Measurements from ENCODE around the gene PSMC5. TPM values are rescaled to one million over a fixed set of nuclear protein-coding genes. Genes with fewer than 3 reads are reported as not detected.
A peak's percentile ranks its signal among the peaks of the same experiment; 100 is the strongest.

Gene PSMC5
- total and polyA plus RNA-seq, 5 donors: 141 to 175 (median 147) TPM

GRCh38 chr17:63832014-63832413 is 4.8 kb downstream of the PSMC5 start:
- Histone ChIP-seq H3K27ac (ENCODE audit: low read length) (no peak overlapping the region), H3K4me1 (ENCODE audit: control insufficient read depth, insufficient read depth, low read length) (no peaks in the 10 kb centered on the region), H3K27me3 (ENCODE audit: control insufficient read depth, insufficient read depth) (no peaks in the 10 kb centered on the region), H3K4me3 (ENCODE audit: low read length) (no peak overlapping the region), H3K9me3 (ENCODE audit: control insufficient read depth, low read length) (no peaks in the 10 kb centered on the region)
- intact Hi-C loops (cut with DNase I): no loop called here
- DNase-seq (peak in 1 of 3 donors; percentile 40), ATAC-seq (no peak)
- 77% methylated on average over 5 of the region's 5 CpGs for WGBS

DNA sequence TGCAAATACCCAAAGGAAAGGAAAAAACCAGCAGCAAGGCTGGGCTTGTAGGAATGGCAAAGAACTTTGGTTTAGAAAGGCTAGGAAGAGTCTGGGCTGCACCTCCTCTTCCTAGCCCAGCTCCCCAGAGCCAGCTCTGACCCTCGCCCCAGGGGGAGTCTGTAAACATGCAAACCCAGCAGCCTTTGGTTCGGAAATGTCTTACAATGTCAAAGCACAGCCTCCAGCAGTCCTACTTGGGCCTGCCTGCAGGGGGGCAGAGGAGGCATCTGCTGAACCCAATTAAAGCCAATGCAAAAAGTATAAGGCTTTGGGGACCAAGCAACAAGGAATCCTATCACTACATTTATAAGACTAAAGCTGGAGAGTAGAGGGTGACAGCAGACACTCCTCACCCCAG is 5.2 kb downstream of the PSMC5 start:
- no peak for ATAC-seq
- Histone ChIP-seq H3K27ac (ENCODE audit: low read length) (no peak overlapping the region), H3K4me1 (ENCODE audit: control insufficient read depth, insufficient read depth, low read length) (peaks cover 2% of the 10 kb centered on the region), H3K4me3 (ENCODE audit: low read length) (no peak overlapping the region), H3K27me3 (ENCODE audit: control insufficient read depth, insufficient read depth) (no peaks in the 10 kb centered on the region), H3K9me3 (ENCODE audit: control insufficient read depth, low read length) (no peaks in the 10 kb centered on the region)
- intact Hi-C loops (cut with DNase I): no loop called here
- WGBS: 77% methylated on average over 2 of the region's 2 CpGs
- DNase-seq: peak in 1 of 3 donors; percentile 30

DNA sequence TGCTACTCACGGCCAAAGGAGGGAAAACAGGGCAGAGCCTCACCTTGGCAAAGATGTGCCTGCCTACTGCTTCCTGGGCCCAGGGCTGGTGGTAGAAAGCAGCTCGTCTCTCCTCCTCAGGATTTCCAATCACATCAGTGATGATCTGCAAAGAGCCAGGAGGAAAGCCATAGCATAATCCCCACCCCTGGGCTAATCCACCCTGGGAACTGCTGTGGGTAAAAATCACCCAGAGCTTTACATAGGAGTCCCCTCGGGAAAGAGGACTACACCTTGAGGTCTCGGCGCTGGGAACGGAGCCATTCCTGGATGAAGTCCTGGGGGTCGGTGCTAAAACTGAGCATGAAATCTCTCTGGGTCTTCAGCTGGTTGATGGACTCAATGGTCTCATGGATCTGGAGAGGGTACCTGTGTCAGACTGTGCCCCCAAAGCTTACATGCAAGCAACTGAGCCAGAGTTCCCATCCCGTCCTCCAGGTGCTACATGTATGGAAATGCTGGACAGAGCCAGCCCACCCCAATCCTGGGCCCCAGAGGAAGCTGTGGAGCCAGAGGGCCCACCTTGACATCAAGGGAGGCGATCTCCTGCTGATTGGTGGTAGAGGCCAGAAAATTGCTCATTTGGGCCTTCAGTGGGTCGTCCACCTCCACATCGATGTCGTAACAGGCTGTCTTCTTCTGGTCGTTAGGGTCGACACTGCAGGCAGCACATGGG is 6.0 kb downstream of the PSMC5 start:
- 85% methylated on average over 14 of the region's 14 CpGs for WGBS
- ATAC-seq: no peak
- Histone ChIP-seq H3K27ac (ENCODE audit: low read length) (no peak overlapping the region), H3K9me3 (ENCODE audit: control insufficient read depth, low read length) (no peaks in the 10 kb centered on the region), H3K27me3 (ENCODE audit: control insufficient read depth, insufficient read depth) (no peaks in the 10 kb centered on the region), H3K4me3 (ENCODE audit: low read length) (no peak overlapping the region), H3K4me1 (ENCODE audit: control insufficient read depth, insufficient read depth, low read length) (peaks cover 9% of the 10 kb centered on the region)
- peak in 1 of 3 donors; percentile 43 for DNase-seq
- intact Hi-C loops (cut with DNase I): no loop called here

GRCh38 chr17:63833741-63834373 is 6.6 kb downstream of the PSMC5 start:
- Histone ChIP-seq H3K27me3 (ENCODE audit: control insufficient read depth, insufficient read depth) (no peaks in the 10 kb centered on the region), H3K9me3 (ENCODE audit: control insufficient read depth, low read length) (no peaks in the 10 kb centered on the region), H3K4me1 (ENCODE audit: control insufficient read depth, insufficient read depth, low read length) (peaks cover 10% of the 10 kb centered on the region), H3K4me3 (ENCODE audit: low read length) (no peak overlapping the region), H3K27ac (ENCODE audit: low read length) (no peak overlapping the region)
- ATAC-seq (no peak), DNase-seq (peak in 1 of 3 donors; percentile 34)
- intact Hi-C loops (cut with DNase I): no loop called here
- WGBS: 90% methylated on average over 15 of the region's 15 CpGs

DNA sequence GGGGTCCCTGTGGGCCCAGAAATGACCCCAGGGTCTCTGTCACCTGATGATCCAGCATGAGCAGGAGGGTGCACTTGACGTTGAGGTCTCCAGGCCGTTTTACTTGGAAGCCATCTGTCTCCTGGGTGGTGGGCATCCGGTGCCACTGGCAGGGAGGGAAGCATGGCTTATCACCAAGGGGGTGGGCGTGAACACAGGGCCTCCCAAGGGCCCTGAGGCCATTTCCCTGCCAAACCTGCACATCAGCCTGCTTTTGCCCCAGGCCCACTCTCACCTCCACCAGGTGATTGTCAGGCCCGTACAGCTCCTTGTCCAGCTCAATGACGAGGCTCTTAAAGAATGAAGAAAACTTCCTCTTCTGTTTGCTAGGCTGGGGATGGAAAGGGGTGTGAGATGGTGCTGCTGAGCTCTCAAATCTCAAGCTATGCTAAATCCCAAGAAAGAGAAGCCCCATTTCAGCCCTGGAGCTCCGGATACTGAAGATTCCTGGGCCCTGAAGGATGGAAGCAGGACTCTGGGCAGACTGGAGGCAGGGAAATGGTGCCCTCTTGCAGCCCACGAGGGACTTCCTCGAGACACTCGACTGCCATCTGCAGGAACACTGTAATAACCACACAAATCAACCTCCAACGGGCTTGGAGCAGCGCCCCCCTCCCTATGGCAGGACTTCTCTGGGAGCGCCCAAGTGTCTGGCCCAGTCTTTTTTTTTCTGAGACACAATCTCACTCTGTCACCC is 7.4 kb downstream of the PSMC5 start:
- Histone ChIP-seq H3K4me3 (ENCODE audit: low read length) (no peak overlapping the region), H3K27me3 (ENCODE audit: control insufficient read depth, insufficient read depth) (no peaks in the 10 kb centered on the region), H3K27ac (ENCODE audit: low read length) (peak overlapping the region; percentile 13), H3K4me1 (ENCODE audit: control insufficient read depth, insufficient read depth, low read length) (peaks cover 14% of the 10 kb centered on the region), H3K9me3 (ENCODE audit: control insufficient read depth, low read length) (no peaks in the 10 kb centered on the region)
- intact Hi-C loops (cut with DNase I): no loop called here
- DNase-seq (peak in 2 of 3 donors; percentile 73 to 74), ATAC-seq (peak; percentile 5 to 13)
- WGBS: 36% methylated on average over 13 of the region's 13 CpGs

DNA sequence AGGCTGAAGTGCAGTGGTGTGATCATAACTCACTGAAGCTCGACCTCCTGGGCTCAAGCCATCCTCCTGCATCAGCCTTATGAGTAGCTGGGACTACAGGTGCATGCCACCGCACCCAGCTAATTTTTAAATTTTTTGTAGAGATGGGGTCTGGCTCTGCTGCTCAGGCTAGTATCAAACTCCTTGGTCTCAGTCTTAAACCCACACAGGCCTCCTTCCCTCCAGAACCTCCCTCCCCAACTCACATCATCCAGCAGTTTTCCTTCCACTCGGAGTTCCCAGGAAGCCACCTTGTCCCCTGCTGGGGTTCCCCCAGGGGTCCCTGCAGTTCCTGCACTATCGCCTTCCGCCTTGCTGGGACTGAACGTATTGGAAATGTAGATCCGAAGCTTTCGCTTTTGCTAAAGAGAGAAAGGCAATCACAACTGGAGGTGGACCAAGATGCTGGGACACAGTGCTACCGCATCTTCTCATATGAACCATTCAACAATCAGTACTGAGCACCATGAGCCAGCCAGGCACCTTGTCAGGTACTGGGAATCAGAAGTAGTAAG is 8.0 kb downstream of the PSMC5 start:
- H3K27me3 ChIP-seq (ENCODE audit: control insufficient read depth, insufficient read depth): no peaks in the 10 kb centered on the region
- H3K9me3 ChIP-seq (ENCODE audit: control insufficient read depth, low read length): no peaks in the 10 kb centered on the region
- WGBS: 86% methylated on average over 9 of the region's 9 CpGs
- no peak for ATAC-seq
- H3K27ac ChIP-seq (ENCODE audit: low read length): peak overlapping the region; percentile 13
- intact Hi-C loops (cut with DNase I): no loop called here
- peaks cover 14% of the 10 kb centered on the region for H3K4me1 ChIP-seq (ENCODE audit: control insufficient read depth, insufficient read depth, low read length)
- DNase-seq: peak in 1 of 3 donors; percentile 22
- H3K4me3 ChIP-seq (ENCODE audit: low read length): no peak overlapping the region

DNA sequence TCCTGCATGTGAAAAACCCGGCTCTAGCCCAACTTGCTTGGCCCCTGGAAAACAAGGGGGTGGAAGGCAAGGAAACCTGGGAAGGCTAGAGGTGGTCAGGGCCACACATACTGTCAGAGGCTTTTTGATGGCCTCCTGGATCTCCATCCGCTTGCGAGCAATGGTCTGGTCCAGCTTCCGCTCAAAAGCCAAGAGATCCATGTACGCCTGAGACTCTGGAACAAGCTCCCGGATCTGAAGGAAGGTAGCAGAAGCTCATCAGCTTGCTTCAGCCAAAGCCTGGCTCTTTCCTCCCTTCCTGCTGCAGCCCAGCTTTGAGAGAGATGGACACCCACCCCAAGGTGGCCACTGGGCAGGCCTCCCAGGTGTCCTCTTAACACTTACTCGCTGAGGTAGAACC is 9.6 kb downstream of the PSMC5 start:
- Histone ChIP-seq H3K9me3 (ENCODE audit: control insufficient read depth, low read length) (no peaks in the 10 kb centered on the region), H3K27me3 (ENCODE audit: control insufficient read depth, insufficient read depth) (no peaks in the 10 kb centered on the region), H3K4me1 (ENCODE audit: control insufficient read depth, insufficient read depth, low read length) (peaks cover 20% of the 10 kb centered on the region), H3K4me3 (ENCODE audit: low read length) (no peak overlapping the region), H3K27ac (ENCODE audit: low read length) (peak overlapping the region; percentile 24)
- 92% methylated on average over 7 of the region's 7 CpGs for WGBS
- intact Hi-C loops (cut with DNase I): no loop called here
- DNase-seq (peak in 1 of 3 donors; percentile 33), ATAC-seq (no peak)

DNA sequence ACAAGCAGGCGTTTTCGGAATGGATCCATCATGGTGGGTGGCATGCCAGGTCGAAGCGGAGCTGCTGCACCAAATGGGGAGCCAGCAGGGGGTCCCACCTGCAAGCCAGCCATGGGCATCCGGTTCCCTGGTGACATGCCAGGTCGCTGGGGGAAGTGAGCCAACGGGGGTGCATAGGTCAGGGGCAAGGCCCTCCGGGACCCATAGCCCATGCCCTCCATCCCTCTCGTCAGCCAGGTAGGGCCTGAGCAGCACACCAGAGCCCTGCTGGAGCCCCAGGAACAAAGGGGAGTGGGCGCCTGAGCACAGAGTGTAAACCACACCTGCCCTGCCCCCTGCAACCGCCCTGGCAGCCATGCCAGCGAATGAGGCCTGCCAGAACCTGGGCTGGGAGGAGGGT is 10.2 kb downstream of the PSMC5 start:
- peak overlapping the region; percentile 85 for H3K27ac ChIP-seq (ENCODE audit: low read length)
- no peaks in the 10 kb centered on the region for H3K27me3 ChIP-seq (ENCODE audit: control insufficient read depth, insufficient read depth)
- 88% methylated on average over 12 of the region's 12 CpGs for WGBS
- H3K4me1 ChIP-seq (ENCODE audit: control insufficient read depth, insufficient read depth, low read length): peaks cover 20% of the 10 kb centered on the region
- ATAC-seq (no peak), DNase-seq (peak in 1 of 3 donors; percentile 71)
- H3K9me3 ChIP-seq (ENCODE audit: control insufficient read depth, low read length): no peaks in the 10 kb centered on the region
- no peak overlapping the region for H3K4me3 ChIP-seq (ENCODE audit: low read length)
- intact Hi-C loops (cut with DNase I): no loop called here

DNA sequence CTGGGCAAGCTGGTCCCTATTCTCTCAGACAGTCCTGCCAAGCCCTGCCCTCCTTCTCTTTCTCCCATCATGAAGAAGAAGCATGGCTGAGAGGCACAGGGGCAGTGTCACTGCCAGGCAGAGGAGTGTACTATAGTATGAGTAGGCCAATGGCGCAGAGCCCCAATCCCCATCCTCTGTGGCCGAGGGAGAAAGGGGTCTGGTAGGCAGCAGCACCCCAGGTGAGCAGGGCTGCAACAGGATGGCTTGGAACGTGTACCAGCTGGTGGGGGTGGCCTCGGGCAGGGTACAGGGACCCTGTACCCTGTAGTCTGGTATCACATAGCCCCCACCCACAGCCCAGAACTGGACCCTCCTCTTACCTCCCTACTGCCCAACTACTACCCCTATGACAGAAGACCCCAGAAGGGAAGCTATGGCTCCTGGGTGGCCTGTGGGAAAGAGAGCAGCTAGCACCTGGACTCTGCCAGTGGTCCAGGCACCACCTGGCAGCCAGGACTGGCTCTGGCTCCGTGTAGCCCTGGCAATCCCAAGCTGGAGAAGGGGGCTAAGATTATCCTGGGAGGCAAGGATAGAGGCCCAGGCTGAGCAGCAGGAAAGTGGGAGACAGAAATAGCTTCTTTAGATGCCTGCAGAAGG is 10.8 kb downstream of the PSMC5 start:
- Histone ChIP-seq H3K27ac (ENCODE audit: low read length) (peak overlapping the region; percentile 85), H3K27me3 (ENCODE audit: control insufficient read depth, insufficient read depth) (no peaks in the 10 kb centered on the region), H3K4me3 (ENCODE audit: low read length) (no peak overlapping the region), H3K4me1 (ENCODE audit: control insufficient read depth, insufficient read depth, low read length) (peaks cover 20% of the 10 kb centered on the region), H3K9me3 (ENCODE audit: control insufficient read depth, low read length) (no peaks in the 10 kb centered on the region)
- 76% methylated on average over 5 of the region's 5 CpGs for WGBS
- ATAC-seq: no peak
- DNase-seq: peak in 1 of 3 donors; percentile 65
- intact Hi-C loops (cut with DNase I): no loop called here

DNA sequence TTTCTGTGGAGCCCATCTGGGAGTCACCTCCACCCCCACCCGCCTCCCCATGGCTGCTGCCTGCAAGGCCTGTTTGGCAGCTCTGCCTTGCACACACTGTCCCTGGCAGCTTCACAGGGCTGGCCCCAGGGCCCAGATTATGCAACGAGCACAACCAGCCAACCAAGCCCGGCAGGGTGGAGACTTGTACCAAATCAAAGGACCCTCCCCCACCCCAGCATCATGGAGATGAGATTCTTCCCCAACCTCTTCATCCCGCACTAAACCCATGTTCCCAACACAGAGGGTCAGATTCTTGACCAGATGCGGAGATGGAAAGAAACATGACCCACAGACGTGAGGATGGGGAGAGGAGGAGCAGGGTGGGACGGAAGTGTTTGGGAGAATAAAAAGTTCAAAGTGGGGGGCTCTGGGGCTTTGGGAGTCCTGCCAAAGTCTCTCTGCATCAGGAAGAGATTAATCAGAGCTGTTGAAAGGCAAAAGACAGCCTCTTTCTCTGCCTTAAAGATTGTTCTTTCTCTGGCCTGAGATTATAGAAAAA is 11.5 kb downstream of the PSMC5 start:
- Histone ChIP-seq H3K27ac (ENCODE audit: low read length) (peak overlapping the region; percentile 94), H3K27me3 (ENCODE audit: control insufficient read depth, insufficient read depth) (no peaks in the 10 kb centered on the region), H3K9me3 (ENCODE audit: control insufficient read depth, low read length) (no peaks in the 10 kb centered on the region), H3K4me1 (ENCODE audit: control insufficient read depth, insufficient read depth, low read length) (peaks cover 20% of the 10 kb centered on the region), H3K4me3 (ENCODE audit: low read length) (no peak overlapping the region)
- WGBS: 30% methylated on average over 7 of the region's 7 CpGs
- ATAC-seq: peak; percentile 53 to 70
- intact Hi-C loops (cut with DNase I): no loop called here
- peak; percentile 94 to 98 (median 97) for DNase-seq

All from right cardiac atrium (tissue), 5 donors.